CD4-positive, alpha-beta T cell treated with Interleukin-1 beta for 1 hour (primary cell): ENCODE measurements around the gene UBAC1.

Experiments used
- DNase-seq, 2 donors: peaks; one replicate each; pipeline ENCODE4 v3.0.0-alpha.2; 2020 to 2022

The UBAC1 gene

GRCh38 chr9:135993409-135993742, 32.2 kb upstream of the UBAC1 start:
- DNase-seq, result no peak

- DNase-seq, result peak; percentile 46 to 57
These were observed 31.6 kb upstream of the UBAC1 start for GRCh38 chr9:135992486-135993408.

- no peak for DNase-seq
These were observed 30.6 kb upstream of the UBAC1 start for GRCh38 chr9:135991771-135992170.

- DNase-seq, result peak; percentile 53 to 56
These were observed 29.6 kb upstream of the UBAC1 start for GRCh38 chr9:135990468-135991429.

GRCh38 chr9:135989722-135990467, 28.7 kb upstream of the UBAC1 start:
- peak in 1 of 2 donors; percentile 14 for DNase-seq

- DNase-seq, result no peak
These were observed 28.0 kb upstream of the UBAC1 start for GRCh38 chr9:135989157-135989556.

GRCh38 chr9:135988493-135988892, 27.3 kb upstream of the UBAC1 start:
- DNase-seq, result no peak

GRCh38 chr9:135987838-135988404, 26.7 kb upstream of the UBAC1 start:
- no peak for DNase-seq

GRCh38 chr9:135986605-135987004, 25.4 kb upstream of the UBAC1 start:
- DNase-seq, result no peak

- DNase-seq, result no peak
These were observed 24.7 kb upstream of the UBAC1 start for GRCh38 chr9:135985889-135986288.

GRCh38 chr9:135985459-135985774, 24.2 kb upstream of the UBAC1 start:
- DNase-seq, result no peak

GRCh38 chr9:135984072-135984710, 23.0 kb upstream of the UBAC1 start:
- DNase-seq, result no peak

- DNase-seq, result no peak
These were observed 22.3 kb upstream of the UBAC1 start for GRCh38 chr9:135983208-135984071.

GRCh38 chr9:135982499-135983207, 21.5 kb upstream of the UBAC1 start:
- DNase-seq, result no peak

GRCh38 chr9:135980926-135981630, 19.9 kb upstream of the UBAC1 start:
- no peak for DNase-seq

- DNase-seq, result no peak
These were observed 18.5 kb upstream of the UBAC1 start for GRCh38 chr9:135979547-135980166.

GRCh38 chr9:135978642-135979546, 17.7 kb upstream of the UBAC1 start:
- DNase-seq, result peak; percentile 63 to 67

GRCh38 chr9:135976944-135977343, 15.8 kb upstream of the UBAC1 start:
- DNase-seq, result no peak
